ENCODE results near the gene SIRPB1. TPM values are rescaled to one million over a fixed set of nuclear protein-coding genes. Genes with fewer than 3 reads are reported as not detected.
"Not testable (repeated sequence)": the region's sequence is repeated elsewhere in the genome, so short reads cannot be mapped to it uniquely, and the experiment has no call there.

Gene SIRPB1
- total RNA-seq, 2 donors from 2014 or later = 0.42 to 0.66 TPM

GRCh38 chr20:1616858-1617434 lies 2.9 kb downstream of the SIRPB1 start:
- DNase-seq = no peak
- Mint-ChIP-seq H3K4me1 (no peaks in the 10 kb centered on the region), H3K27ac (no peak overlapping the region), H3K9me3 (peaks cover 6% of the 10 kb centered on the region), H3K36me3 (ENCODE audit: low read depth) (no peaks in the 10 kb centered on the region), H3K27me3 (ENCODE audit: insufficient read depth) (no peaks in the 10 kb centered on the region), H3K4me3 (no peak overlapping the region)
- TF ChIP-seq, protein P1, sequence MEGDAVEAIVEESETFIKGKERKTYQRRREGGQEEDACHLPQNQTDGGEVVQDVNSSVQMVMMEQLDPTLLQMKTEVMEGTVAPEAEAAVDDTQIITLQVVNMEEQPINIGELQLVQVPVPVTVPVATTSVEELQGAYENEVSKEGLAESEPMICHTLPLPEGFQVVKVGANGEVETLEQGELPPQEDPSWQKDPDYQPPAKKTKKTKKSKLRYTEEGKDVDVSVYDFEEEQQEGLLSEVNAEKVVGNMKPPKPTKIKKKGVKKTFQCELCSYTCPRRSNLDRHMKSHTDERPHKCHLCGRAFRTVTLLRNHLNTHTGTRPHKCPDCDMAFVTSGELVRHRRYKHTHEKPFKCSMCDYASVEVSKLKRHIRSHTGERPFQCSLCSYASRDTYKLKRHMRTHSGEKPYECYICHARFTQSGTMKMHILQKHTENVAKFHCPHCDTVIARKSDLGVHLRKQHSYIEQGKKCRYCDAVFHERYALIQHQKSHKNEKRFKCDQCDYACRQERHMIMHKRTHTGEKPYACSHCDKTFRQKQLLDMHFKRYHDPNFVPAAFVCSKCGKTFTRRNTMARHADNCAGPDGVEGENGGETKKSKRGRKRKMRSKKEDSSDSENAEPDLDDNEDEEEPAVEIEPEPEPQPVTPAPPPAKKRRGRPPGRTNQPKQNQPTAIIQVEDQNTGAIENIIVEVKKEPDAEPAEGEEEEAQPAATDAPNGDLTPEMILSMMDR (conservative IDR thresholded peaks at IDR 0.05) = no peak
- Histone ChIP-seq H3K27ac (ENCODE audit: low read depth, low read length) (no peak overlapping the region), H3K9me3 (ENCODE audit: control insufficient read depth, low read length) (no peaks in the 10 kb centered on the region), H3K4me3 (ENCODE audit: low read length) (no peak overlapping the region), H3K27me3 (ENCODE audit: control insufficient read depth, insufficient read depth, low read length, poor library complexity, severe bottlenecking) (no peaks in the 10 kb centered on the region), H3K9ac (ENCODE audit: extremely low read depth, low read length, poor library complexity, severe bottlenecking) (no peak overlapping the region), H3K36me3 (ENCODE audit: control insufficient read depth, insufficient read depth, low read length) (no peaks in the 10 kb centered on the region), H3K4me1 (ENCODE audit: control insufficient read depth, insufficient read depth, low read length) (no peaks in the 10 kb centered on the region)

GRCh38 chr20:1610404-1610803 lies 9.4 kb downstream of the SIRPB1 start:
- H3K27ac ChIP-seq (ENCODE audit: low read depth, low read length); H3K9me3 Mint-ChIP-seq; H3K4me1 Mint-ChIP-seq; H3K27ac Mint-ChIP-seq; H3K27me3 ChIP-seq (ENCODE audit: control insufficient read depth, insufficient read depth, low read length, poor library complexity, severe bottlenecking); H3K4me3 ChIP-seq (ENCODE audit: low read length); H3K36me3 Mint-ChIP-seq (ENCODE audit: low read depth); H3K9ac ChIP-seq (ENCODE audit: extremely low read depth, low read length, poor library complexity, severe bottlenecking); H3K9me3 ChIP-seq (ENCODE audit: control insufficient read depth, low read length); H3K36me3 ChIP-seq (ENCODE audit: control insufficient read depth, insufficient read depth, low read length); DNase-seq; H3K27me3 Mint-ChIP-seq (ENCODE audit: insufficient read depth); H3K4me3 Mint-ChIP-seq; H3K4me1 ChIP-seq (ENCODE audit: control insufficient read depth, insufficient read depth, low read length): not testable (repeated sequence)
- no CpG with 5 or more reads among the region's 5 CpGs for WGBS, 2 experiments (ENCODE audit: insufficient coverage in 1 of 2, insufficient read length in 1 of 2)

DNA sequence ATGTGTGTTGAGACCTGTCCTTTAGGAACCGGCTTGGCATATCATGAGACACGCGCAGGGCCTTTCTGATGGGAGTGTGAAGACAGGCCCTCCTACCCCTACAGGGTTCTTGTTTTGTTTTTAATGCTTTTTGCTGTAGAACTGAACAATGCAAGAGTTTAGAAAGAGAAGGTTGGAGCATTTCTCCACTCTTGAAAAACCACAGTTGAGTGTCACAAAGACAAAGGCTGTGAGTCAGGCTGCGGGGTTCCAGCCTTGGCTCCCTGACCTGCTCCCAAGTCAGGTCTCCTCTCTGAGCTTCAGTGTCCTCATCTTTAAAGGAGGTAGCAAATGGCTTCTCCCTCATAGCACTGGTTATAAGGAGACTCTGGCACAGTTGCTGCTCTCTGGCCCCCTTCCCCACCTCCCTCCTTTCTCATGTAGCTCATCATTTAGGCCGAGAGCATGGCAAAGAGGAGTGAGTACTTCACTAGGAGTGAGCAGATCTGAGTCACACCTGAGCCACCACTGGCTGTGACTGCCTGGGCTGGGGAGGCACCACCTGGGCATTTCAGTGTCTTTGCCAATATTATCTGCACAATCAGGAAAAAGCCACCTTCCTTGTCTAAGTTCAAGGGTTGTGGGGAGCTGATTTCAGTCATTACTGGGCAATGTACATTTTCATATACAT lies 11.0 kb downstream of the SIRPB1 start:
- not testable (repeated sequence) for H3K9me3 ChIP-seq (ENCODE audit: control insufficient read depth, low read length); DNase-seq; H3K36me3 Mint-ChIP-seq (ENCODE audit: low read depth); H3K9me3 Mint-ChIP-seq; H3K4me1 ChIP-seq (ENCODE audit: control insufficient read depth, insufficient read depth, low read length); H3K36me3 ChIP-seq (ENCODE audit: control insufficient read depth, insufficient read depth, low read length); H3K27ac ChIP-seq (ENCODE audit: low read depth, low read length); H3K4me3 Mint-ChIP-seq; H3K9ac ChIP-seq (ENCODE audit: extremely low read depth, low read length, poor library complexity, severe bottlenecking); H3K27me3 ChIP-seq (ENCODE audit: control insufficient read depth, insufficient read depth, low read length, poor library complexity, severe bottlenecking); H3K4me3 ChIP-seq (ENCODE audit: low read length); H3K27ac Mint-ChIP-seq; H3K4me1 Mint-ChIP-seq; H3K27me3 Mint-ChIP-seq (ENCODE audit: insufficient read depth)
- WGBS, 2 experiments (ENCODE audit: insufficient coverage in 1 of 2, insufficient read length in 1 of 2) = 67% methylated on average over 3 of the region's 5 CpGs; no CpG with 5 or more reads in 1 of the 2 experiments

- H3K27ac Mint-ChIP-seq = no peak overlapping the region
- no peaks in the 10 kb centered on the region for H3K36me3 Mint-ChIP-seq (ENCODE audit: low read depth)
- H3K4me3 Mint-ChIP-seq = no peak overlapping the region
- Histone ChIP-seq H3K27me3 (ENCODE audit: control insufficient read depth, insufficient read depth, low read length, poor library complexity, severe bottlenecking) (no peaks in the 10 kb centered on the region), H3K4me1 (ENCODE audit: control insufficient read depth, insufficient read depth, low read length) (no peaks in the 10 kb centered on the region), H3K9me3 (ENCODE audit: control insufficient read depth, low read length) (no peaks in the 10 kb centered on the region), H3K4me3 (ENCODE audit: low read length) (no peak overlapping the region), H3K27ac (ENCODE audit: low read depth, low read length) (no peak overlapping the region), H3K36me3 (ENCODE audit: control insufficient read depth, insufficient read depth, low read length) (no peaks in the 10 kb centered on the region), H3K9ac (ENCODE audit: extremely low read depth, low read length, poor library complexity, severe bottlenecking) (no peak overlapping the region)
- H3K9me3 Mint-ChIP-seq = no peaks in the 10 kb centered on the region
- WGBS, 2 experiments (ENCODE audit: insufficient coverage in 1 of 2, insufficient read length in 1 of 2) = no CpG with 5 or more reads among the region's 5 CpGs
- no peaks in the 10 kb centered on the region for H3K27me3 Mint-ChIP-seq (ENCODE audit: insufficient read depth)
- TF ChIP-seq, protein P1 (conservative IDR thresholded peaks at IDR 0.05) = no peak
- no peak for DNase-seq
- H3K4me1 Mint-ChIP-seq = no peaks in the 10 kb centered on the region
Observed at GRCh38 chr20:1600736-1601135, 19.1 kb downstream of the SIRPB1 start.

Measured in endodermal cell (in vitro differentiated cells).